ENCODE results near the gene CPED1. TPM values are rescaled to one million over a fixed set of nuclear protein-coding genes. Genes with fewer than 3 reads are reported as not detected.

The CPED1 gene
- polyA plus RNA-seq, 4 donors = 33.4 to 50.9 (median 36.8) TPM

DNA sequence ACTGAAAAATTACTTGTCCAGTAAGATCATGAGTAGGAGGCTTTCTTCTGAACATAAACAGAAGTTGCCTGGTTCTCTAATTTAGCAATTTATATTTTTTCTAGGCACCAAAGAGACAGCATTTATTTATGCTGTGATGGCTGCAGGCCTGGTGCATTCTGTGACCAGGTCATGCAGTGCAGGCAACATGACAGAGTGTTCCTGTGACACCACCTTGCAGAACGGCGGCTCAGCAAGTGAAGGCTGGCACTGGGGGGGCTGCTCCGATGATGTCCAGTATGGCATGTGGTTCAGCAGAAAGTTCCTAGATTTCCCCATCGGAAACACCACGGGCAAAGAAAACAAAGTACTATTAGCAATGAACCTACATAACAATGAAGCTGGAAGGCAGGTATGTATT, 343.1 kb downstream of the CPED1 start:
- no peak for DNase-seq (ENCODE audit: low read depth in 4 of 4, low spot score in 3 of 4)

GRCh38 chr7:121334376-121334775, 345.9 kb downstream of the CPED1 start:
- no peak for DNase-seq (ENCODE audit: low read depth in 4 of 4, low spot score in 3 of 4)

DNA sequence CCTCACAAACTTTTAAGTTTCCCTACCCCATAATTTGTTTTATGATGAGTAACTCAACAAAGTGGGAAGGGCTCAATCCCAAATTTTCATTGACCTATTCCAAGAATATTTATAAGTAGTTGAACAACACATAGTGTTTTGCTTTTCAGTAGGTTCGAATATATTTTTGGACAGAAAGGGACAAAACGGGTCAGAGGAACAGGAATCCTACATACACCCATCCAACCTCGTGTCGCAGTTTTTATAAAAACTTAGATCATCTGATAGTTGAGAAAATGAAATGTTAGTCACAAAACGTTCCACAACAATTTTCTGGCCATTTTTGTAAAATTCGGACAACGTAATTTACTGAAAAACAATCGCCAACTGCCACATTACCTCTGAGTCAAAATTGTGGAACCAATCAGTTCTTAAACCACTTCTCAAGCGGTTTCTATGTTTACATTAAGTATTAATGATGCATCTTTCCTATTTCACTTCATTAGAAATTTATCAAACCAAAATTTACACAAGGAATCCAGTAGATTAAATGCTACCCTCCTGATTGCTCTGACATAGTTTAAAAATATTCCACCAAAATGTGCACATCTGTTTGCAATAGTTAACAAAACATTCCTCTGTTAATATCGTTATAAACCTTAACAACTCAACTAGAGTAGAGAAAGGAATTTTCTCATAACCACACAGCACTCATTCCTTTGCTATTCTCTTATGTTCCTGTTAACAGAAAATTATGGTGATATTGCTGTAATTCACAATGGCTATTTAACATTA, 346.6 kb downstream of the CPED1 start:
- DNase-seq (ENCODE audit: low read depth in 4 of 4, low spot score in 3 of 4) = no peak

DNA sequence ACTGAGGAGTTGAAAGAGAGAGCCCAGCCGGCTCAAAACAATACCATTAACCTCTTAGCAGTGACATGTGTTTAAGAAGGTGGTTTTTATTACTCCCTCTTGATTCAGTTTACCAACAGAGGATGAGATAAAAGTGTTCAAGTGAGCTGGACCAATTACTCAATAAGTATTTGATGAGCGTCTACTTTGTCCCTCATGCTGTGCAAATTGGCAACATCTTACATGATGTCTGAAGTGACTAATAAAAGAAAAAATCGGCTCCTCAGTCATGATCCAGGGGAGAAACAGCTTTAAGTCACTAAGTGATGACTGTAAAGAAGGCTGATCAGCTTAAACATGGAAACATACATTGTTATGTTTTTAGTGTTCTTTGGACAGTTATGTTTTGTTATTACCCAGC, 348.1 kb downstream of the CPED1 start:
- DNase-seq (ENCODE audit: low read depth in 4 of 4, low spot score in 3 of 4) = no peak

DNA sequence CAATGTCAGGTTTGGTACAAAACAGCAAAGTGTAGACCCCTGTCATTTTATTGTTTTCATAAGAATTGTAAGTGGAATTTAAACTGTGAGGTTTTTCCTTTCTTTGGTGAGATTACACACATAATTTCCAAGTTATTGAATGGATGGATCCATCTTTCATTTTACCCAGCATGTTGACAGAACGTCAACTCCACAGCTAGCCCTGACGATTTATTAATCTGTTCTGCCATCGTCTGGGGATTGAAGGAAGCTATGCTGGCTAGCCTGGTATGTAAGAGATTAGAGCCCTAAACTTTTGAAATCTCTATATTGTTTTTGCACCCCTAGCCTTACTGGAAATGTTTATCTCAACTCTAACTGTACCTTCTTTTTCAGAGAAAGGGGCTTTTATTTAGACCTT, 348.9 kb downstream of the CPED1 start:
- no peak for DNase-seq (ENCODE audit: low read depth in 4 of 4, low spot score in 3 of 4)

DNA sequence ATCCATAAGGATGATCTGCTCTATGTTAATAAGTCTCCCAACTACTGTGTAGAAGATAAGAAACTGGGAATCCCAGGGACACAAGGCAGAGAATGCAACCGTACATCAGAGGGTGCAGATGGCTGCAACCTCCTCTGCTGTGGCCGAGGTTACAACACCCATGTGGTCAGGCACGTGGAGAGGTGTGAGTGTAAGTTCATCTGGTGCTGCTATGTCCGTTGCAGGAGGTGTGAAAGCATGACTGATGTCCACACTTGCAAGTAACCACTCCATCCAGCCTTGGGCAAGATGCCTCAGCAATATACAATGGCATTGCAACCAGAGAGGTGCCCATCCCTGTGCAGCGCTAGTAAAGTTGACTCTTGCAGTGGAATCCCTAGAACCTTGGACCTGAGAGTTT, 350.6 kb downstream of the CPED1 start:
- no peak for DNase-seq (ENCODE audit: low read depth in 4 of 4, low spot score in 3 of 4)

DNA sequence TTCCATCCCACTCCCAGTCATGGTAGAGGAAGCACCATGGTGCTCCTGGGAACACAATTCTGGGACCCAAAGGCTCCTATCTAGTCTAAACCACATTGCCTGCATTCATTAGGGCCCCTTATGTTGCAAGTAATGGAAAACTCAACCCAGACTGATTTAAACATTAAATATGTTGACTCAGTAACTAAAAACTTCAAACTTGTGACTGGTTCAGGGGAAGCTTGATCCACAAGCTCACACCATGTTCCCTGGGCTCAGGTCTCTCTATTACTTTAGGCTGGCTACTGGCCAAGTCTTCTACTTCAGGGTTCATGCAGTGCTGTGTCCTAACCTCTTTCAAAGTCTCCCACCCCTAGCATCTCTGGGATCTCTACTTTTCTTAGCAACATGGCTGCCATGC, 353.4 kb downstream of the CPED1 start:
- DNase-seq (ENCODE audit: low read depth in 4 of 4, low spot score in 3 of 4) = no peak

- DNase-seq (ENCODE audit: low read depth in 4 of 4, low spot score in 3 of 4) = no peak
These were observed 354.1 kb downstream of the CPED1 start for GRCh38 chr7:121342631-121343030.

DNA sequence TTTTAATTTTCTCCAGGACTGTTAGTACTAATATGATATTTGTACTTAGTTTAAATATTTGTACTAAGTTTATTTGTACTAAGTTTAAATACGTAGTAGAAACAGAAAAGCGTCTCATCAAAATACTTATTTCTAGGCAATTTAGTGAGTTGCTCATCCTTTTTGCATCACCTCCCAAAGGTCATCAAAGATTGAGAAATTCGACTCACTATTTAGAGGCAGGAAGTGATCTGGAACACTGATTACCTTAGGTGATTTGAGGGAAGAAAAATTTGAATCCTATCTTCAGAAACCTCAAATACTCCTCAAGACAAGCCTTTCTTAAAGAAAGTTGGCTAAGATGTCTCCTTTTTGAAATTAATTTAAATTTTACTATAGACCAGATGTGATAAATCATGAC, 354.8 kb downstream of the CPED1 start:
- no peak for DNase-seq (ENCODE audit: low read depth in 4 of 4, low spot score in 3 of 4)

- DNase-seq (ENCODE audit: low read depth in 4 of 4, low spot score in 3 of 4) = no peak
These were observed 355.6 kb downstream of the CPED1 start for GRCh38 chr7:121344093-121344492.

- DNase-seq (ENCODE audit: low read depth in 4 of 4, low spot score in 3 of 4) = no peak
These were observed 356.0 kb downstream of the CPED1 start for GRCh38 chr7:121344497-121344896.

Other genes with a start within 250 kb of the CPED1 start
- 100 to 1,000 TPM in 3 of 4 donors, 10 to 100 TPM in 1; 18.1 to 183 (median 167) TPM for gene TSPAN12, start 130.6 kb upstream of the CPED1 start, polyA plus RNA-seq (ENCODE audit: insufficient read length in 4 of 4)
- gene ING3, start 37.9 kb upstream of the CPED1 start, polyA plus RNA-seq (ENCODE audit: insufficient read length in 4 of 4) = 10 to 100 TPM; 34.5 to 49.2 (median 37.9) TPM

Measured in left renal pelvis (tissue), 4 donors.